CD14-positive monocyte (primary cell): ENCODE data around the gene SYNGAP1. TPM values are rescaled to one million over a fixed set of nuclear protein-coding genes. Genes with fewer than 3 reads are reported as not detected.

Experiments used
- DNase-seq, 3 donors: peaks; one replicate each; pipeline ENCODE4 v3.0.0-alpha.2; 2011 to 2022
- H2AFZ ChIP-seq: 2 replicates; pipeline ENCODE4 v1.6.0; 2012; ENCODE audit warnings: mild to moderate bottlenecking, low read depth, low read length, inconsistent platforms; ENCODE audit not compliant: insufficient read depth, poor library complexity, severe bottlenecking
- H3K27ac ChIP-seq, 2 donors: 1 replicate in 1 of 2; 2 replicates in 1 of 2; pipeline ENCODE4 v1.5.1; 2012 to 2013; ENCODE audit warnings: low read length in 2 of 2, control low read depth in 1 of 2, inconsistent platforms in 1 of 2, low read depth in 1 of 2, mild to moderate bottlenecking in 1 of 2
- H3K27me3 ChIP-seq, 2 donors: one replicate each; pipeline versions ENCODE4 v1.6.0 to v1.6.1; 2011 to 2013; ENCODE audit warnings: low read length in 2 of 2; ENCODE audit not compliant: control insufficient read depth in 2 of 2, insufficient read depth in 2 of 2
- H3K36me3 ChIP-seq, 2 donors: replicated peaks in 1 of 2; 1 replicate in 1 of 2; 2 replicates in 1 of 2; pipeline versions ENCODE4 v1.5.1 to v1.6.1; 2012 to 2013; ENCODE audit warnings: low read length in 2 of 2, control low read depth in 1 of 2, inconsistent platforms in 1 of 2, mild to moderate bottlenecking in 1 of 2; ENCODE audit not compliant: insufficient read depth in 2 of 2, control insufficient read depth in 1 of 2
- H3K4me1 ChIP-seq, 2 donors: 1 replicate in 1 of 2; 2 replicates in 1 of 2; pipeline versions ENCODE4 v1.5.1 to v1.6.1; 2012 to 2013; ENCODE audit warnings: low read length in 2 of 2, control low read depth in 1 of 2, inconsistent platforms in 1 of 2, mild to moderate bottlenecking in 1 of 2, moderate library complexity in 1 of 2; ENCODE audit not compliant: insufficient read depth in 2 of 2, control insufficient read depth in 1 of 2
- H3K4me2 ChIP-seq: replicated peaks from 2 replicates; pipeline ENCODE3; 2012; ENCODE audit warnings: low read length, moderate library complexity, mild to moderate bottlenecking; ENCODE audit not compliant: poor library complexity, severe bottlenecking; ENCODE audit errors: extremely low read depth
- H3K4me3 ChIP-seq, 3 experiments: fragments of 200-600 bp in 1 of 3; sonication (generic) in 1 of 3; replicated peaks in 1 of 3; 1 replicate in 2 of 3; 2 replicates in 1 of 3; pipeline ENCODE4 v1.5.1; 2011 to 2013; ENCODE audit warnings: low read length in 3 of 3, mild to moderate bottlenecking in 3 of 3, control low read depth in 2 of 3, low read depth in 2 of 3, inconsistent platforms in 1 of 3, moderate library complexity in 1 of 3
- H3K79me2 ChIP-seq: 2 replicates; pipeline ENCODE4 v1.6.0; 2012; ENCODE audit warnings: mild to moderate bottlenecking, control low read depth, inconsistent platforms, low read length, moderate library complexity; ENCODE audit not compliant: insufficient read depth
- H3K9ac ChIP-seq: 2 replicates; pipeline ENCODE4 v1.6.0; 2017; ENCODE audit warnings: low read length, mild to moderate bottlenecking; ENCODE audit not compliant: insufficient read depth, poor library complexity, severe bottlenecking
- H3K9me3 ChIP-seq, 2 donors: replicated peaks in 1 of 2; 1 replicate in 1 of 2; 2 replicates in 1 of 2; pipeline versions ENCODE4 v1.5.1 to v1.6.1; 2012 to 2013; ENCODE audit warnings: low read length in 2 of 2, control low read depth in 1 of 2; ENCODE audit not compliant: control insufficient read depth in 1 of 2, insufficient read depth in 1 of 2
- H4K20me1 ChIP-seq: 2 replicates; pipeline ENCODE4 v1.6.0; 2012; ENCODE audit warnings: mild to moderate bottlenecking, low read length, control low read depth, moderate library complexity; ENCODE audit not compliant: insufficient read depth
- H3K27ac Mint-ChIP-seq, 7 donors: one replicate each; pipeline ENCODE4 v1.8.0; 2020; ENCODE audit warnings: mild to moderate bottlenecking in 7 of 7, mixed read lengths in 7 of 7, moderate library complexity in 6 of 7, inconsistent platforms in 2 of 7
- H3K27me3 Mint-ChIP-seq, 3 donors: one replicate each; pipeline ENCODE4 v1.8.0; 2021 to 2022; ENCODE audit warnings: low read depth in 3 of 3, mild to moderate bottlenecking in 3 of 3, mixed read lengths in 3 of 3, moderate library complexity in 3 of 3, inconsistent platforms in 1 of 3
- H3K36me3 Mint-ChIP-seq, 2 donors: one replicate each; pipeline ENCODE4 v1.8.0; 2020; ENCODE audit warnings: mixed read lengths in 2 of 2, inconsistent platforms in 1 of 2, mild to moderate bottlenecking in 1 of 2
- H3K4me1 Mint-ChIP-seq: one replicate; pipeline ENCODE4 v1.8.0; 2020; ENCODE audit warnings: mild to moderate bottlenecking, mixed read lengths
- H3K4me3 Mint-ChIP-seq, 2 donors: one replicate each; pipeline ENCODE4 v1.8.0; 2020; ENCODE audit warnings: mild to moderate bottlenecking in 2 of 2, mixed read lengths in 2 of 2, moderate library complexity in 1 of 2
- H3K9me3 Mint-ChIP-seq, 7 donors: one replicate each; pipeline ENCODE4 v1.8.0; 2020 to 2022; ENCODE audit warnings: mixed read lengths in 7 of 7, mild to moderate bottlenecking in 6 of 7, moderate library complexity in 6 of 7, inconsistent platforms in 2 of 7
- WGBS: methylation state at CpG from one replicate; pipeline ENCODE4 v1.1.5; 2013; ENCODE audit warnings: missing lambda C conversion rate; ENCODE audit not compliant: insufficient coverage; 5-methylcytosine and 5-hydroxymethylcytosine counted together
- intact Hi-C, 2 donors: fragments of 100-400 bp; cut with micrococcal nuclease; formaldehyde crosslinking; loops; one replicate each; pipeline versions ENCODE4 v1.15.0 to v1.15.1; 2023
- polyA plus RNA-seq, 3 donors: library from polyadenylated mRNA; depleted of rRNA in 1 of 3; unstranded in 2 of 3; stranded (reverse) in 1 of 3; fragments of 300-500 nt in 2 of 3; fragments of >200 nt in 1 of 3; fragmentation: Illumina TruSeq in 2 of 3; gene quantifications; 1 replicate in 2 of 3; 2 replicates in 1 of 3; pipeline ENCODE4 v1.2.3, GENCODE V29; 2012 to 2021
- TF ChIP-seq, protein P1 (sequence below): fragments of 200-600 bp; IDR thresholded peaks from one replicate; pipeline ENCODE4 v1.8.0; 2022; ENCODE audit warnings: antibody characterized with exemption, mild to moderate bottlenecking

SYNGAP1 gene
- polyA plus RNA-seq, 3 donors = 4.0 TPM; not detected in 2

DNA sequence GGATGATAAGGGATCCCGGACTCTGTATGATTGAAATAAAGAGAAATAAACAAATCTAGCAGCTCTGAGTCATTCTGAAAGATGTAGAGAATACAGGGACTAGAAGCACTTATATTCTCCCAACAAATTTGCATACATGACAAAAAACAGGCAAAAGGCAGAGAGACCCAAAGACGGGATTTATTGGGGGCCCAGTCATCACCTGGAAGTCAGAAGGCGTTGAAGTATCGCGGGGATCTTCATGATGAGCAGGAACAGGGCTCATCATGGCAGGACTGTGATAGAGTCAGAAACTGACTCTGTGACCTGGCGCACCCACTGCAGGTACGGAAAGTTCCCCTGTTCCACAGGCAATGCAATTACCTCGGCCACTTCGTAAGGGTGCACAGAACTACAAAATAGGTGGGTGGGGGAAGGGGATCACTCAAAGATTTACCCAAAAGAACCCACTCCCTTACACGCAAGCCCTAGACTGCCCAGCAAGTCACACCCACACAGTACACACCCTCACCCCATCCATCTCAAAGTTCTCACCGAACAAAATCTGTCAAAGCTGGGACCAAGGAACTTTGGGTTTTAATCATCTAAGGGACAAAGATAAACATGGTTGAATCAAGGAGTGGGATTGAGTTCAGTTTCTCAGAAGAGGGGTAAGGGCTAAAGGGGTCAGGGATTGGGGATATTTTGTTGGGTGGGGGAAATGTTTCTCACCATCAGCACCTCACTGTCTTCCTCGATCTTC lies 3.3 kb upstream of the SYNGAP1 start:
- peaks cover 2 to 16% (median 10%) of the 10 kb centered on the region in 3 donors for H3K27me3 Mint-ChIP-seq
- peak overlapping the region in 1 of 3 experiments; percentile 84 for H3K4me3 ChIP-seq
- H3K27ac ChIP-seq = peak overlapping the region in 1 of 2 donors; percentile 97
- no peaks in the 10 kb centered on the region for H3K9me3 ChIP-seq
- TF ChIP-seq, protein P1, sequence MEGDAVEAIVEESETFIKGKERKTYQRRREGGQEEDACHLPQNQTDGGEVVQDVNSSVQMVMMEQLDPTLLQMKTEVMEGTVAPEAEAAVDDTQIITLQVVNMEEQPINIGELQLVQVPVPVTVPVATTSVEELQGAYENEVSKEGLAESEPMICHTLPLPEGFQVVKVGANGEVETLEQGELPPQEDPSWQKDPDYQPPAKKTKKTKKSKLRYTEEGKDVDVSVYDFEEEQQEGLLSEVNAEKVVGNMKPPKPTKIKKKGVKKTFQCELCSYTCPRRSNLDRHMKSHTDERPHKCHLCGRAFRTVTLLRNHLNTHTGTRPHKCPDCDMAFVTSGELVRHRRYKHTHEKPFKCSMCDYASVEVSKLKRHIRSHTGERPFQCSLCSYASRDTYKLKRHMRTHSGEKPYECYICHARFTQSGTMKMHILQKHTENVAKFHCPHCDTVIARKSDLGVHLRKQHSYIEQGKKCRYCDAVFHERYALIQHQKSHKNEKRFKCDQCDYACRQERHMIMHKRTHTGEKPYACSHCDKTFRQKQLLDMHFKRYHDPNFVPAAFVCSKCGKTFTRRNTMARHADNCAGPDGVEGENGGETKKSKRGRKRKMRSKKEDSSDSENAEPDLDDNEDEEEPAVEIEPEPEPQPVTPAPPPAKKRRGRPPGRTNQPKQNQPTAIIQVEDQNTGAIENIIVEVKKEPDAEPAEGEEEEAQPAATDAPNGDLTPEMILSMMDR = no peak
- peak overlapping the region; percentile 86 to 93 for H3K4me3 Mint-ChIP-seq
- peak overlapping the region; percentile 84 for H3K4me2 ChIP-seq
- H2AFZ ChIP-seq = no peak overlapping the region
- DNase-seq = no peak
- peak overlapping the region in 5 of 7 donors; percentile 71 to 96 (median 83) for H3K27ac Mint-ChIP-seq
- peaks cover 32 to 61% of the 10 kb centered on the region in 2 donors for H3K4me1 ChIP-seq
- peaks cover 4% of the 10 kb centered on the region for H4K20me1 ChIP-seq
- H3K36me3 Mint-ChIP-seq = peaks cover 41 to 42% of the 10 kb centered on the region in 2 donors
- no peaks in the 10 kb centered on the region for H3K27me3 ChIP-seq
- H3K36me3 ChIP-seq = peaks cover 3 to 34% of the 10 kb centered on the region in 2 donors
- intact Hi-C loops = loop anchor here in 1 of 2 donors (5.0 to 10.0 kb wide), 3 partner anchors 36 to 212 kb away; partner anchors contain the start of genes HSD17B8, RING1, RXRB and SLC39A7
- WGBS = 83% methylated on average over 4 of the region's 12 CpGs
- H3K4me1 Mint-ChIP-seq = peaks cover 51% of the 10 kb centered on the region
- peaks cover 24% of the 10 kb centered on the region for H3K79me2 ChIP-seq
- H3K9ac ChIP-seq = peak overlapping the region; percentile 72
- peaks cover 0 to 2% (median 0%) of the 10 kb centered on the region in 7 donors for H3K9me3 Mint-ChIP-seq

DNA sequence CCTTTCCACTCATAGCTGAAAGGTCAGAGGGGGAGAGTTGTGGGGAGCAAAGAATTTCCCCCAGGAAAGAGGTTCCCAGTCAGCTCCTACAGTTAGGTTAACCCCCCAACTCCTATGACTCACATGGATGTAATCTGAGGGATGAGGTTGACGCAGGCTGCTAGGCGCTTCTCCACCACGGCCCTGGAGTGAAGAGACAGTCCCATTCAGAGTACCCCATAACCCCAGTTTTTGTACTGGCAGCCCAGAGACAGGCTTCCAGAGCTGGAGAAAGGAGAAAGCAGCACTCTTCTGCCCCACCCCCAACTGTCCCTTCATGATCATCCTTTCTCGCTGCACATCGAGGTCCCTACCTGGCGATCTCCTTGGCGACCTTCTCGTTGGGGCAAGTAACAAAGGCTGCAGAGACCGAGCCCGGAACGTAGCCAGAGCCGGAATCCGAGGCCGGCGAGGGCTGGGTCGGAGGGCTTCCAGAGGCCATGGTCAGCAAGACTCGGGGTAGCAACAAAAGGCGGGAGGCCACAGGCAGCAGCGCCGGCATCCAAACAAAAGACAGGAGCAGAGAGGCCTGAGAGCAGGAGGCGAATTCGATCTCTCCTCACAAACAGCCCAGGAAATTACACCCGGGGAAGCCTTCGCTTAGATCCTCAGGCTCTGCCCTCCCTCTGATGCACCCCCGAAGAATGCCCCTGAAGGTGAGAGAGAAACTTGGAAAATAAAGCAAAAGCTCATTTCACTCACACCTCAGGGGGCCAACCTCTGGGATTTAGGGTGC lies 2.5 kb upstream of the SYNGAP1 start:
- Histone ChIP-seq H3K4me2 (peak overlapping the region; percentile 84), H3K4me1 (peaks cover 29 to 54% of the 10 kb centered on the region in 2 donors), H3K36me3 (peaks cover 3 to 34% of the 10 kb centered on the region in 2 donors), H3K27ac (peak overlapping the region; percentile 60 to 97), H3K9ac (peak overlapping the region; percentile 72), H3K4me3 (peak overlapping the region; percentile 51 to 84 (median 71)), H3K9me3 (no peaks in the 10 kb centered on the region), H3K27me3 (no peaks in the 10 kb centered on the region), H4K20me1 (peaks cover 4% of the 10 kb centered on the region), H2AFZ (peak overlapping the region; percentile 87), H3K79me2 (peaks cover 24% of the 10 kb centered on the region)
- H3K27me3 Mint-ChIP-seq = peaks cover 2 to 18% (median 12%) of the 10 kb centered on the region in 3 donors
- H3K27ac Mint-ChIP-seq = peak overlapping the region; percentile 93 to 98 (median 96)
- peak in 2 of 3 donors; percentile 52 to 90 for DNase-seq
- peaks cover 0 to 2% (median 0%) of the 10 kb centered on the region in 7 donors for H3K9me3 Mint-ChIP-seq
- H3K36me3 Mint-ChIP-seq = peaks cover 40 to 41% of the 10 kb centered on the region in 2 donors
- WGBS = 3% methylated on average over 17 of the region's 25 CpGs
- TF ChIP-seq, protein P1 = no peak
- intact Hi-C loops = loop anchor here in 1 of 2 donors (5.0 to 10.0 kb wide), 3 partner anchors 35 to 213 kb away; partner anchors contain the start of genes HSD17B8, RING1, RXRB and SLC39A7
- H3K4me3 Mint-ChIP-seq = peak overlapping the region; percentile 86 to 93
- peaks cover 48% of the 10 kb centered on the region for H3K4me1 Mint-ChIP-seq
